ENCODE measurements around the gene TMEM201.

Gene TMEM201

DNA sequence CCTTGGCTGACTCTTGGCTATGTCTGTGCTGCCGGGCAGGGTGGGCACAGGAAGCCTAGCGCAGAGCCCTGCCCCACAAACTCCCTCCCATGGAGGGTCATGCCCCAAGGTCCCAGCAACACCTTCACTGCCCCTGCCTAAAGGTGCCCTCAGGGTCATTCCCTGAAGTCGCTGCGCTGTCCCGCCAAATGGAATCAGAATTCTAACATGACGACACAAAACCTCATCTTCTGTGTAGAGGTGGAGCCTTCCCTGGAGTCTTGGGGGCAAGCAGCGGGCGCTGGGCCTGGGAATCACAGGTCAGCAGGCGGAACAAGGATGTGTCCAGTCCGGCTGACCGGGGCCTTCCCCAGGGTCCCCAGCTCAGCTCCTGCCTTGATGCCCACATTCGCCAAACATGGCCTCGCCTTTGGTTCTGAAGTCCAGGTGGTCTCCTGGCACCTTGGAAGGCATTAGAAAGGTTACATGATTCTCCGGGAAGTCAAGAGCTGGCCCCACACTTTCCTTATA lies 17.3 kb downstream of the TMEM201 start:
- H3K36me3 ChIP-seq (ENCODE audit: insufficient read depth): no peaks in the 10 kb centered on the region; the same call in 1 of the 2 replicates

DNA sequence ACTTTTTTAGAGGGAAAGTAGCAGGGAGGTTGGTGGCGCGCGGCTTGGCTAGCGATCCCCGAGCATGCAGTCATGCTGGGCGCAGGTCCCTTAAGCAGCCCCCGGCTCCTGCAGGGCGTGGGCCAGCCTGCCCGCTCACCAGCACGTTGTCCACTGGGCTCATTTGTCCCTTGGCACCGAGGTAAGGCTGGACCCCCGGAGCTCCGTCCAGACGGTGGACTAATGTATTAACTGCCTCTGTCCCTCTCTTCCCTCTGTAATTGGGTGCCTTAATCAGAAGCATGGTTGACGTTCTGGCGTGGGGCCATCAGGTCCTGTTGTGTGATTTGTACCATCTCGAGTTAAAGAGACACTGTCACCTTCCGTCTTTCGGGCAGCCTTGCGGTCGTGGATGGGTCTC lies 17.7 kb downstream of the TMEM201 start:
- TF ChIP-seq, protein P1, sequence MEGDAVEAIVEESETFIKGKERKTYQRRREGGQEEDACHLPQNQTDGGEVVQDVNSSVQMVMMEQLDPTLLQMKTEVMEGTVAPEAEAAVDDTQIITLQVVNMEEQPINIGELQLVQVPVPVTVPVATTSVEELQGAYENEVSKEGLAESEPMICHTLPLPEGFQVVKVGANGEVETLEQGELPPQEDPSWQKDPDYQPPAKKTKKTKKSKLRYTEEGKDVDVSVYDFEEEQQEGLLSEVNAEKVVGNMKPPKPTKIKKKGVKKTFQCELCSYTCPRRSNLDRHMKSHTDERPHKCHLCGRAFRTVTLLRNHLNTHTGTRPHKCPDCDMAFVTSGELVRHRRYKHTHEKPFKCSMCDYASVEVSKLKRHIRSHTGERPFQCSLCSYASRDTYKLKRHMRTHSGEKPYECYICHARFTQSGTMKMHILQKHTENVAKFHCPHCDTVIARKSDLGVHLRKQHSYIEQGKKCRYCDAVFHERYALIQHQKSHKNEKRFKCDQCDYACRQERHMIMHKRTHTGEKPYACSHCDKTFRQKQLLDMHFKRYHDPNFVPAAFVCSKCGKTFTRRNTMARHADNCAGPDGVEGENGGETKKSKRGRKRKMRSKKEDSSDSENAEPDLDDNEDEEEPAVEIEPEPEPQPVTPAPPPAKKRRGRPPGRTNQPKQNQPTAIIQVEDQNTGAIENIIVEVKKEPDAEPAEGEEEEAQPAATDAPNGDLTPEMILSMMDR (conservative IDR thresholded peaks at IDR 0.05; ENCODE audit: low read depth, low read length): no peak
- Histone ChIP-seq H3K27ac (no peak overlapping the region), H3K36me3 (ENCODE audit: insufficient read depth) (no peaks in the 10 kb centered on the region; the same call in 1 of the 2 replicates), H3K79me2 (ENCODE audit: insufficient read depth, low read depth) (no peaks in the 10 kb centered on the region), H3K4me2 (no peak overlapping the region), H2AFZ (ENCODE audit: low read depth) (no peak overlapping the region), H4K20me1 (ENCODE audit: insufficient read depth) (no peaks in the 10 kb centered on the region), H3K4me1 (ENCODE audit: low read depth, poor library complexity, severe bottlenecking) (no peaks in the 10 kb centered on the region), H3K27me3 (ENCODE audit: insufficient read depth, low read depth) (no peaks in the 10 kb centered on the region), H3K9ac (no peak overlapping the region), H3K4me3 (IDR thresholded peaks at IDR 0.05; ENCODE audit: insufficient read depth, low read depth, low read length) (no peak overlapping the region)

More for the DNA sequence above, 17.3 kb downstream of the TMEM201 start:
- no peaks in the 10 kb centered on the region for H3K27me3 ChIP-seq (ENCODE audit: insufficient read depth, low read depth)
- no peak overlapping the region for H3K27ac ChIP-seq
- H3K9ac ChIP-seq: no peak overlapping the region
- TF ChIP-seq, protein P1 (conservative IDR thresholded peaks at IDR 0.05; ENCODE audit: low read depth, low read length): no peak
- H3K4me3 ChIP-seq (IDR thresholded peaks at IDR 0.05; ENCODE audit: insufficient read depth, low read depth, low read length): no peak overlapping the region
- no peak overlapping the region for H3K4me2 ChIP-seq
- no peak overlapping the region for H2AFZ ChIP-seq (ENCODE audit: low read depth)
- no peaks in the 10 kb centered on the region for H3K79me2 ChIP-seq (ENCODE audit: insufficient read depth, low read depth)
- no peaks in the 10 kb centered on the region for H3K4me1 ChIP-seq (ENCODE audit: low read depth, poor library complexity, severe bottlenecking)
- H4K20me1 ChIP-seq (ENCODE audit: insufficient read depth): no peaks in the 10 kb centered on the region

DNA sequence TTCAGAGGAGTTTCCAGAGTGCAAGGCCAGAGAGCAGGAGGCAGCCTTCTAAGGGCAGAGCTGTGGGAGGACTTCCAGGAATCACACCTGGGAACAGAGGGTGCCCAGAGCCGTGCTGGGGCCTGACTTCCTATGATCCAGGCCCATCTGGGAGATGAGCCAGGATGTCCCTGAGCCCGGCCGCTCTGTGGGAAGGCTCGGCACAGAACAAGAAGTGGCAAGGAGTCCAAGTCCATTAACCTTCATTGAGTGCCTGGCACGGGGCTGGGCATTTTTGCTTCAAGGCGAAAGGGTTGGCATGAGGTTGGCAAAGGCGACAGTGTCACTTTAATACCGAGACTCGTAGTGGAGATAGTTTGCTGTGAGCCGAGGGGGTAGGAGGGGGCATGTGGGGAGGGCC lies 18.2 kb downstream of the TMEM201 start:
- no peak overlapping the region for H3K27ac ChIP-seq
- H3K9ac ChIP-seq: no peak overlapping the region
- H3K79me2 ChIP-seq (ENCODE audit: insufficient read depth, low read depth): no peaks in the 10 kb centered on the region
- H3K4me1 ChIP-seq (ENCODE audit: low read depth, poor library complexity, severe bottlenecking): no peaks in the 10 kb centered on the region
- TF ChIP-seq, protein P1 (conservative IDR thresholded peaks at IDR 0.05; ENCODE audit: low read depth, low read length): no peak
- no peak overlapping the region for H3K4me3 ChIP-seq (IDR thresholded peaks at IDR 0.05; ENCODE audit: insufficient read depth, low read depth, low read length)
- H2AFZ ChIP-seq (ENCODE audit: low read depth): no peak overlapping the region
- H3K36me3 ChIP-seq (ENCODE audit: insufficient read depth): no peaks in the 10 kb centered on the region; the same call in 1 of the 2 replicates
- no peaks in the 10 kb centered on the region for H4K20me1 ChIP-seq (ENCODE audit: insufficient read depth)
- no peaks in the 10 kb centered on the region for H3K27me3 ChIP-seq (ENCODE audit: insufficient read depth, low read depth)
- no peak overlapping the region for H3K4me2 ChIP-seq

DNA sequence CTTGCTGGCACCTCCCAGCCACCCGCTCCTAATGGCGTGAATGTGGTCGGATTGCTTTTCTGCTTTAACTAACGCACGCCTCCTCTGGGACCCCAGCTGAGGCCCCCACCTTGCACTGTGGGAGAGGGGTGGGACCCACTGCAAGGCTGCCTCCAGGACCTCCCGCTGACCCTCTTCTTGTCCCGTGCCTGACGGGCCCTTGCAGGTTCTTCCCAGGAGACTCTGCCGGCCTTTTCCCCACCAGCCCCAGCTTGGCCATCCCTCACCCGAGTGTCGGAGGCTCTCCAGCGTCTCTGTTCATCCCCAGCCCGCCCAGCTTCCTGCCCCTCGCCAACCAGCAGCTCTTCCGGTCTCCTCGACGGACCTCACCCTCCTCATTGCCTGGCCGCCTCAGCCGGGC lies 18.6 kb downstream of the TMEM201 start:
- no peak overlapping the region for H2AFZ ChIP-seq (ENCODE audit: low read depth)
- H3K27ac ChIP-seq: no peak overlapping the region
- no peaks in the 10 kb centered on the region for H3K4me1 ChIP-seq (ENCODE audit: low read depth, poor library complexity, severe bottlenecking)
- H3K79me2 ChIP-seq (ENCODE audit: insufficient read depth, low read depth): no peaks in the 10 kb centered on the region
- no peaks in the 10 kb centered on the region; the same call in 1 of the 2 replicates for H3K36me3 ChIP-seq (ENCODE audit: insufficient read depth)
- H3K4me3 ChIP-seq (IDR thresholded peaks at IDR 0.05; ENCODE audit: insufficient read depth, low read depth, low read length): no peak overlapping the region
- H3K9ac ChIP-seq: no peak overlapping the region
- H3K27me3 ChIP-seq (ENCODE audit: insufficient read depth, low read depth): no peaks in the 10 kb centered on the region
- no peaks in the 10 kb centered on the region for H4K20me1 ChIP-seq (ENCODE audit: insufficient read depth)
- H3K4me2 ChIP-seq: no peak overlapping the region
- TF ChIP-seq, protein P1 (conservative IDR thresholded peaks at IDR 0.05; ENCODE audit: low read depth, low read length): no peak
